Breast epithelium (tissue), 3 donors: Measurements from ENCODE around the gene TTC7B.

Source experiments
- POLR2A ChIP-seq: fragments of 450-650 bp; IDR thresholded peaks from one replicate; pipeline ENCODE4 v1.6.1; 2016; ENCODE audit warnings: antibody characterized with exemption, mild to moderate bottlenecking, moderate library complexity
- POLR2AphosphoS5 ChIP-seq, 3 donors: sonication (generic); formaldehyde crosslinking; IDR thresholded peaks; one replicate each; pipeline ENCODE4 v1.6.1; 2017; ENCODE audit warnings: antibody characterized with exemption in 3 of 3
- TF ChIP-seq, protein P1 (sequence below), 3 donors: fragments of 450-650 bp; IDR thresholded peaks; one replicate each; pipeline ENCODE4 v1.5.1; 2016 to 2017; ENCODE audit warnings: antibody characterized with exemption in 3 of 3, mild to moderate bottlenecking in 3 of 3, moderate library complexity in 3 of 3

DNA sequence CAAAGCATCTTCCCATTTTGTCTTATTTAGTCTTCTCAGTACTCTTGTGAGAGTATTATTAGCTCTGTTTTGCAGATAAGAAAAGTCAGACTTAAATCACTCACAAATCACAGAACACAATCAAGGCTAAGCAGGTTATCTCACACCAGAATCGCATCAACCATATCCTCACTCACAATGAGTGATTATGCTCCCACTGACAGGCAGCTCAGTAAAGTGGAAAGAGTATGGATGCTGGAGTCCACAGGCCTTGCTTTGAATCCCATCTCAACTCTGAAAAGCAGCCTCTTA lies 43.1 kb downstream of the TTC7B start:
- TF ChIP-seq POLR2AphosphoS5 (IDR thresholded peaks at IDR 0.05) (no peak), POLR2A (no peak)
- TF ChIP-seq, protein P1, sequence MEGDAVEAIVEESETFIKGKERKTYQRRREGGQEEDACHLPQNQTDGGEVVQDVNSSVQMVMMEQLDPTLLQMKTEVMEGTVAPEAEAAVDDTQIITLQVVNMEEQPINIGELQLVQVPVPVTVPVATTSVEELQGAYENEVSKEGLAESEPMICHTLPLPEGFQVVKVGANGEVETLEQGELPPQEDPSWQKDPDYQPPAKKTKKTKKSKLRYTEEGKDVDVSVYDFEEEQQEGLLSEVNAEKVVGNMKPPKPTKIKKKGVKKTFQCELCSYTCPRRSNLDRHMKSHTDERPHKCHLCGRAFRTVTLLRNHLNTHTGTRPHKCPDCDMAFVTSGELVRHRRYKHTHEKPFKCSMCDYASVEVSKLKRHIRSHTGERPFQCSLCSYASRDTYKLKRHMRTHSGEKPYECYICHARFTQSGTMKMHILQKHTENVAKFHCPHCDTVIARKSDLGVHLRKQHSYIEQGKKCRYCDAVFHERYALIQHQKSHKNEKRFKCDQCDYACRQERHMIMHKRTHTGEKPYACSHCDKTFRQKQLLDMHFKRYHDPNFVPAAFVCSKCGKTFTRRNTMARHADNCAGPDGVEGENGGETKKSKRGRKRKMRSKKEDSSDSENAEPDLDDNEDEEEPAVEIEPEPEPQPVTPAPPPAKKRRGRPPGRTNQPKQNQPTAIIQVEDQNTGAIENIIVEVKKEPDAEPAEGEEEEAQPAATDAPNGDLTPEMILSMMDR (IDR thresholded peaks at IDR 0.05): no peak
